H9 (cell line): ENCODE data around the gene PLA2R1. TPM values are rescaled to one million over a fixed set of nuclear protein-coding genes. Genes with fewer than 3 reads are reported as not detected.

Source experiments
- DNase-seq: peaks from one replicate; pipeline ENCODE4 v3.0.0-alpha.2; 2017
- H2AFZ ChIP-seq: one replicate; pipeline ENCODE4 v1.6.1; 2013; ENCODE audit warnings: mild to moderate bottlenecking, low read length, control low read depth, moderate library complexity
- H2AK5ac ChIP-seq: 2 replicates; pipeline ENCODE4 v1.6.1; 2013; ENCODE audit warnings: low read length, control low read depth, mixed read lengths; ENCODE audit not compliant: insufficient read length
- H2BK120ac ChIP-seq: one replicate; pipeline ENCODE4 v1.6.1; 2013; ENCODE audit warnings: low read depth, mild to moderate bottlenecking, low read length, control low read depth, inconsistent platforms; ENCODE audit not compliant: poor library complexity, severe bottlenecking
- H2BK12ac ChIP-seq: 2 replicates; pipeline ENCODE4 v1.6.1; 2013; ENCODE audit warnings: low read length, control low read depth, mixed read lengths, low read depth; ENCODE audit not compliant: insufficient read length
- H2BK15ac ChIP-seq: 2 replicates; pipeline ENCODE4 v1.6.1; 2013; ENCODE audit warnings: low read depth, low read length, control low read depth
- H2BK20ac ChIP-seq: one replicate; pipeline ENCODE4 v1.6.1; 2013; ENCODE audit warnings: low read depth, mild to moderate bottlenecking, low read length, control low read depth, inconsistent platforms; ENCODE audit not compliant: poor library complexity, severe bottlenecking
- H2BK5ac ChIP-seq: 2 replicates; pipeline ENCODE4 v1.6.1; 2013; ENCODE audit warnings: low read length, control low read depth, mixed read lengths; ENCODE audit not compliant: insufficient read length
- H3K14ac ChIP-seq: 2 replicates; pipeline ENCODE4 v1.6.1; 2013; ENCODE audit warnings: low read length, control low read depth; ENCODE audit not compliant: insufficient read depth
- H3K18ac ChIP-seq: 2 replicates; pipeline ENCODE4 v1.6.1; 2013; ENCODE audit warnings: low read depth, mild to moderate bottlenecking, mixed read lengths, low read length, control low read depth; ENCODE audit not compliant: insufficient read length
- H3K23ac ChIP-seq: 2 replicates; pipeline ENCODE4 v1.6.1; 2013; ENCODE audit warnings: low read length, control low read depth, mixed read lengths, low read depth; ENCODE audit not compliant: insufficient read length
- H3K23me2 ChIP-seq: 2 replicates; pipeline ENCODE4 v1.6.1; 2013; ENCODE audit warnings: low read depth, mild to moderate bottlenecking, mixed read lengths, low read length, control low read depth; ENCODE audit not compliant: insufficient read length, poor library complexity, severe bottlenecking
- H3K27ac ChIP-seq: 2 replicates; pipeline ENCODE4 v1.5.1; 2013; ENCODE audit warnings: low read length, control low read depth, mixed read lengths, low read depth; ENCODE audit not compliant: insufficient read length
- H3K27me3 ChIP-seq: 2 replicates; pipeline ENCODE4 v1.6.1; 2013; ENCODE audit warnings: low read length, control low read depth, inconsistent platforms; ENCODE audit not compliant: insufficient read depth
- H3K4ac ChIP-seq: 2 replicates; pipeline ENCODE4 v1.6.1; 2013; ENCODE audit warnings: low read depth, mild to moderate bottlenecking, control low read depth, inconsistent platforms, low read length, moderate library complexity
- H3K4me1 ChIP-seq: 2 replicates; pipeline ENCODE4 v1.6.1; 2013; ENCODE audit warnings: low read length, control low read depth, inconsistent platforms; ENCODE audit not compliant: insufficient read depth
- H3K4me2 ChIP-seq: 2 replicates; pipeline ENCODE4 v1.6.1; 2013; ENCODE audit warnings: low read length, control low read depth, mixed read lengths; ENCODE audit not compliant: insufficient read length, insufficient read depth
- H3K56ac ChIP-seq: 2 replicates; pipeline ENCODE4 v1.6.1; 2013; ENCODE audit warnings: low read depth, mild to moderate bottlenecking, mixed read lengths, low read length, control low read depth; ENCODE audit not compliant: insufficient read length
- H3K79me1 ChIP-seq: 2 replicates; pipeline ENCODE4 v1.6.1; 2013; ENCODE audit warnings: low read depth, mild to moderate bottlenecking, moderate library complexity, low read length, control low read depth, inconsistent platforms; ENCODE audit not compliant: insufficient read depth, poor library complexity, severe bottlenecking
- H3K79me2 ChIP-seq: 2 replicates; pipeline ENCODE4 v1.6.1; 2013; ENCODE audit warnings: low read length, control low read depth, inconsistent platforms; ENCODE audit not compliant: insufficient read depth
- H3K9ac ChIP-seq: 2 replicates; pipeline ENCODE4 v1.6.1; 2013; ENCODE audit warnings: low read length, control low read depth, mixed read lengths; ENCODE audit not compliant: insufficient read length; ENCODE audit errors: extremely low read depth
- H3K9me3 ChIP-seq: one replicate; pipeline ENCODE4 v1.6.1; 2013; ENCODE audit warnings: low read depth, low read length, inconsistent platforms; ENCODE audit not compliant: control insufficient read depth
- H3T11ph ChIP-seq: one replicate; pipeline ENCODE4 v1.6.1; 2013; ENCODE audit warnings: mild to moderate bottlenecking, low read length, control low read depth, inconsistent platforms
- H4K20me1 ChIP-seq: one replicate; pipeline ENCODE4 v1.6.1; 2013; ENCODE audit not compliant: control insufficient read depth, insufficient read length, insufficient read depth
- H4K5ac ChIP-seq: 2 replicates; pipeline ENCODE4 v1.6.1; 2013; ENCODE audit warnings: low read depth, mild to moderate bottlenecking, mixed read lengths, low read length, control low read depth; ENCODE audit not compliant: insufficient read length
- H4K8ac ChIP-seq: replicated peaks from 2 replicates; pipeline ENCODE4 v1.6.1; 2013; ENCODE audit warnings: low read length, control low read depth, mixed read lengths, low read depth; ENCODE audit not compliant: insufficient read length
- H4K91ac ChIP-seq: 2 replicates; pipeline ENCODE4 v1.6.1; 2013; ENCODE audit warnings: low read depth, mild to moderate bottlenecking, moderate library complexity, mixed read lengths, low read length, control low read depth; ENCODE audit not compliant: insufficient read length
- H3K27ac Mint-ChIP-seq, 3 experiments: 2 replicates in 2 of 3; 3 replicates in 1 of 3; pipeline ENCODE4 v1.8.0; 2020 to 2021; ENCODE audit warnings: mixed read lengths in 3 of 3, mild to moderate bottlenecking in 1 of 3, moderate library complexity in 1 of 3
- H3K27me3 Mint-ChIP-seq: 2 replicates; pipeline ENCODE4 v1.8.0; 2021; ENCODE audit warnings: low read depth, mild to moderate bottlenecking, moderate library complexity, mixed read lengths
- H3K36me3 Mint-ChIP-seq, 3 experiments: 2 replicates in 2 of 3; 3 replicates in 1 of 3; pipeline ENCODE4 v1.8.0; 2020 to 2021; ENCODE audit warnings: low read depth in 3 of 3, mixed read lengths in 3 of 3; ENCODE audit not compliant: insufficient read depth in 1 of 3
- H3K4me1 Mint-ChIP-seq, 2 experiments: 2 replicates each; pipeline ENCODE4 v1.8.0; 2020; ENCODE audit warnings: mixed read lengths in 2 of 2
- H3K4me3 Mint-ChIP-seq, 2 experiments: 2 replicates in 1 of 2; 3 replicates in 1 of 2; pipeline ENCODE4 v1.8.0; 2020 to 2021; ENCODE audit warnings: mild to moderate bottlenecking in 2 of 2, mixed read lengths in 2 of 2, moderate library complexity in 1 of 2
- H3K9me3 Mint-ChIP-seq, 2 experiments: 2 replicates in 1 of 2; 3 replicates in 1 of 2; pipeline ENCODE4 v1.8.0; 2020; ENCODE audit warnings: mild to moderate bottlenecking in 2 of 2, mixed read lengths in 2 of 2, moderate library complexity in 1 of 2
- WGBS: extraction: QIAGEN DNeasy Blood & Tissue Kit; methylation state at CpG from one replicate; pipeline ENCODE4 v1.1.7; 2013; ENCODE audit warnings: missing lambda C conversion rate, low lambda C conversion rate, mixed read lengths; ENCODE audit not compliant: insufficient read length; ENCODE audit errors: extremely low coverage; 5-methylcytosine and 5-hydroxymethylcytosine counted together
- total RNA-seq: library from RNA; stranded (reverse); gene quantifications from 2 replicates; pipeline ENCODE4 v1.2.1, GENCODE V29; 2021
- TF ChIP-seq, protein P1 (sequence below): fragments of 200-600 bp; sonication (generic); conservative IDR thresholded peaks from 3 replicates; pipeline ENCODE4 v1.8.0; 2021; ENCODE audit warnings: antibody characterized with exemption, mild to moderate bottlenecking

The PLA2R1 gene
- total RNA-seq, 1 experiment from 2014 or later, result 0.83 TPM

DNA sequence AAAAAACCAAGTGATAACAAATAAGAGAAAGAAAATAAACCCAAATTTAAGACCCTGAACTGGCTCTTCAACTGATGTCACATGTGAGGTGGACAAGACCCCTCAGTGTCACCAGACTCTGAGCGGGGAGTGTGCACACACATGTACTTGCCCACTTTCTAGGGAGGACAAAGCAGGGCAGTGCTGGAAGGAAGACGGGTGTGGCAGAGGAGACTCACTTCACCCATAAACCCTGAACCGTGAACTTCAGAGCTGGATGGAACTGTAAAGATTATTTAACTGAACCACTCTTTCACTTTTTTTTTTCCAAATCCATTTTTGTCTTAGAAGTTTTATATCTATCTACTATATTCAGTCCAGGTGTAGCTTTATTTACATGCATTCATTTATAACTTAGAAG lies 12.3 kb downstream of the PLA2R1 start:
- no CpG with 5 or more reads among the region's 3 CpGs for WGBS
- TF ChIP-seq, protein P1, sequence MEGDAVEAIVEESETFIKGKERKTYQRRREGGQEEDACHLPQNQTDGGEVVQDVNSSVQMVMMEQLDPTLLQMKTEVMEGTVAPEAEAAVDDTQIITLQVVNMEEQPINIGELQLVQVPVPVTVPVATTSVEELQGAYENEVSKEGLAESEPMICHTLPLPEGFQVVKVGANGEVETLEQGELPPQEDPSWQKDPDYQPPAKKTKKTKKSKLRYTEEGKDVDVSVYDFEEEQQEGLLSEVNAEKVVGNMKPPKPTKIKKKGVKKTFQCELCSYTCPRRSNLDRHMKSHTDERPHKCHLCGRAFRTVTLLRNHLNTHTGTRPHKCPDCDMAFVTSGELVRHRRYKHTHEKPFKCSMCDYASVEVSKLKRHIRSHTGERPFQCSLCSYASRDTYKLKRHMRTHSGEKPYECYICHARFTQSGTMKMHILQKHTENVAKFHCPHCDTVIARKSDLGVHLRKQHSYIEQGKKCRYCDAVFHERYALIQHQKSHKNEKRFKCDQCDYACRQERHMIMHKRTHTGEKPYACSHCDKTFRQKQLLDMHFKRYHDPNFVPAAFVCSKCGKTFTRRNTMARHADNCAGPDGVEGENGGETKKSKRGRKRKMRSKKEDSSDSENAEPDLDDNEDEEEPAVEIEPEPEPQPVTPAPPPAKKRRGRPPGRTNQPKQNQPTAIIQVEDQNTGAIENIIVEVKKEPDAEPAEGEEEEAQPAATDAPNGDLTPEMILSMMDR, result no peak

More for the DNA sequence above, 12.3 kb downstream of the PLA2R1 start:
- Histone ChIP-seq H3K79me2 (no peaks in the 10 kb centered on the region), H2AK5ac (no peak overlapping the region), H3K56ac (no peak overlapping the region), H3K14ac (no peak overlapping the region), H3K9ac (no peak overlapping the region), H4K5ac (no peak overlapping the region), H3K27me3 (no peaks in the 10 kb centered on the region), H2BK120ac (no peak overlapping the region), H4K20me1 (no peaks in the 10 kb centered on the region), H2BK12ac (no peak overlapping the region), H3K79me1 (no peaks in the 10 kb centered on the region), H3K4ac (no peak overlapping the region), H3K4me1 (no peaks in the 10 kb centered on the region; the same call in 1 of the 2 replicates), H3K27ac (no peak overlapping the region), H4K8ac (no peak overlapping the region), H2AFZ (no peak overlapping the region), H3K18ac (no peak overlapping the region), H3T11ph (no peak overlapping the region), H2BK5ac (no peak overlapping the region), H2BK20ac (no peak overlapping the region), H4K91ac (no peak overlapping the region), H3K23ac (no peak overlapping the region), H3K23me2 (no peaks in the 10 kb centered on the region), H3K4me2 (no peak overlapping the region), H2BK15ac (no peak overlapping the region), H3K9me3 (no peaks in the 10 kb centered on the region)
- Mint-ChIP-seq H3K36me3 (no peaks in the 10 kb centered on the region), H3K4me3 (no peak overlapping the region), H3K27ac (no peak overlapping the region), H3K4me1 (peaks cover 27 to 28% of the 10 kb centered on the region in 2 experiments), H3K9me3 (no peaks in the 10 kb centered on the region; a peak in 1 of 5 replicates), H3K27me3 (no peaks in the 10 kb centered on the region; the same call in 1 of the 2 replicates)
- DNase-seq, result no peak
